GM12801 (cell line): Measurements from ENCODE around the gene INKA2.

Source experiments
- TF ChIP-seq, protein P1 (sequence below): IDR thresholded peaks from one replicate; pipeline ENCODE4 v1.5.1; 2011; ENCODE audit warnings: control low read depth; ENCODE audit not compliant: insufficient read length; ENCODE audit errors: extremely low read depth

Gene INKA2

DNA sequence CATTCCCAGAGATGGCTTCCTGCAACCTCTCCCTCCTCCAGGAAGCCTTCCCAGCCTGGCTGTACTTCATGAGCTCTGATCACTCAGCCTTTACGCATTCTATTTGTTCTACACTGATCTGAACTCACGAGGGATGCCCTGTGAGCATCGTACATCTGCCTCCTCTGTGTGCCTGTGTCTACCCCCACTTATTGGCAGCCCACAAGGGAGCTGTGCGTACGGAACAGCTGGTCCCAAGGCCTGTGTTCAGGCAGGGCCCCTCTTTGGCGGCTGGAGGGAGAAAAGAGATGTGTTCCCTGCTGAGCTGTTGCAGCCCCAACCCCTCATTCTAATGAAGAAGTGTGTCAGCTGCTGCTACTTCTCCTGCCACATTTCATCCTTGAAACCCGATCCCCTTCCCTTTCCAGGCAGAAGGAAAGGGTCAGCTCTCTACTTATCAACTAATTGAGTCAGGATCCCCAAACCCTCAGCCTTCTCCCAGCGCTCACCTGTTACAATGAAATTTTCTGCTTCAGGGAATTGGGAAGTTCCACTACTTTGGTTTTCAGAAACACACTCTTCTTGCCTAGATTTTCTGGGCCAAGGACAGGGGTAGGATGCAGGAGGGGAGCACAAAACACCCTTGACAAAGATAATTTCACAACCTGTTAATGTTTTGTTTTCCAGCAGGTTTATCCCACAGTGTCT is 3.2 kb downstream of the INKA2 start:
- TF ChIP-seq, protein P1, sequence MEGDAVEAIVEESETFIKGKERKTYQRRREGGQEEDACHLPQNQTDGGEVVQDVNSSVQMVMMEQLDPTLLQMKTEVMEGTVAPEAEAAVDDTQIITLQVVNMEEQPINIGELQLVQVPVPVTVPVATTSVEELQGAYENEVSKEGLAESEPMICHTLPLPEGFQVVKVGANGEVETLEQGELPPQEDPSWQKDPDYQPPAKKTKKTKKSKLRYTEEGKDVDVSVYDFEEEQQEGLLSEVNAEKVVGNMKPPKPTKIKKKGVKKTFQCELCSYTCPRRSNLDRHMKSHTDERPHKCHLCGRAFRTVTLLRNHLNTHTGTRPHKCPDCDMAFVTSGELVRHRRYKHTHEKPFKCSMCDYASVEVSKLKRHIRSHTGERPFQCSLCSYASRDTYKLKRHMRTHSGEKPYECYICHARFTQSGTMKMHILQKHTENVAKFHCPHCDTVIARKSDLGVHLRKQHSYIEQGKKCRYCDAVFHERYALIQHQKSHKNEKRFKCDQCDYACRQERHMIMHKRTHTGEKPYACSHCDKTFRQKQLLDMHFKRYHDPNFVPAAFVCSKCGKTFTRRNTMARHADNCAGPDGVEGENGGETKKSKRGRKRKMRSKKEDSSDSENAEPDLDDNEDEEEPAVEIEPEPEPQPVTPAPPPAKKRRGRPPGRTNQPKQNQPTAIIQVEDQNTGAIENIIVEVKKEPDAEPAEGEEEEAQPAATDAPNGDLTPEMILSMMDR: no peak

DNA sequence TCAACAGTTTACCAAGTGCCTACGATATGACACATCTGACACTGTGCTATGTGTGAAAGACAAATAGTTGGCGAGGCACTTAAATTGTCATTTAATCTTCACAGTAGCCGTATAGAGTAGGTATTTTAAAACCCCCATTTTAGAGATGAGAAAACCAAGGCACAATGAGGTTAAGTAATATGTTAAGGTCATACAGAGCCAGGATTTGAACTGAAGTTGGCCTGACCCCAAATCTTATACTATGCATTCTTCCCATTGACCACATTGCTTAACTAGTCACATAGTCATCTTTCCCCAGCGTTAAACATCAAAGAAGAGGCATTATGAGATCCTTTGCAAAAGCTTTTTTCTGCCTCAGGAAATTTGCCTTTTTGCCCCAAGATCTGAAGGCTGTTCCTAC is 3.9 kb downstream of the INKA2 start:
- TF ChIP-seq, protein P1: no peak

DNA sequence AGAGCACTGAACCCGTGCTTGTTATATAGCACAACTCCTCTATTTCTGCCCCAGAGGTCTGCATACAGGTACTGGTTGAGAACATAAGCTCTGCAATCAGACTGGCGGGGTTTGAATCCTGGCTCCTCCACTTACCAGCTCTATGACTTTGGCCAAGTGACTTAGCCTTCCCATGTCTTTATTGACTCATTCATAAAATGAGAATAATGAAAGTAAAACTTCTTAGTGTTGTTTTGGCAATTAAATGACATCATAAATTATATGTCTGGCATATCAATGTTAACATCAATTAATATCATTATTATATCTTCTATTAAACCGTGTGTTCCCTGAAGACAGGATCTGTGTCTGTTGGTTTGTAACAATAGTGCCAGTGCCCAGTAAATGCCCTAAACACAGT is 4.3 kb downstream of the INKA2 start:
- TF ChIP-seq, protein P1: no peak

DNA sequence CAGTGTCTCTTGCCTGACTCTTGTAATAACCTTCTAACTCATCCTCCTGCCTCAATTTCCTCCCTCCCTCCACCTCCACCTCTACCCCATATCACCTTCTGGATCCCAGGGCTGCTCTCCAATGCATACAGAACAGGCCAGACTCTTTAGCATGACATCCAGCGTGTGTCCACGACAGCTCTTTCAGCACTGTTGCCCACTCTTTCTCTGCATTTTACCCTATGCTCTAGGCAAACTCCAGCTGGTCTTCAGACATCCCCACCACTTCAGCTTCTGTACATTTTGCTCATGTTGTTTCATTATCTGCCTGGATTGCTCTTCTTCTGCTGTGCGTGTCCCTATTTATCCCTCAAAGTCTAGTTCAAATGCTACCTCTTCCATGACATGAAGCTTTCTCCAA is 4.8 kb downstream of the INKA2 start:
- TF ChIP-seq, protein P1: no peak

DNA sequence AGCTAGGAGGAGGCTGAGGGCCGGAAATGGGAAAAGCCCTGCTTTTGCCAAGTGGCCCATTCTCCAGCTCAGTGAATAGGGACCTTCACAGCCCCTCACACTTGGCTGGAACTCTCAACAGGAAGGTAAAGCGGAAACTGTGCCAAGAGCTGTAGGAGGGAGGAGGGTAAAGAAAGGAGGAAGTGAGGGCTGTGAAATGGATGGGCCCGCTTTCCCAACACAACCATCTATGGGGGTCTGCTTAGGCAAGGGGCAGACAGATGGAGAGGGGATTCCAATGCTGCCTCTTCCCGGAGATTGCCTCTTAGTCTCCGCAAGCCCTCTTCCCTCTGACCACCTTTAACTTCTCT is 5.2 kb downstream of the INKA2 start:
- TF ChIP-seq, protein P1: no peak

DNA sequence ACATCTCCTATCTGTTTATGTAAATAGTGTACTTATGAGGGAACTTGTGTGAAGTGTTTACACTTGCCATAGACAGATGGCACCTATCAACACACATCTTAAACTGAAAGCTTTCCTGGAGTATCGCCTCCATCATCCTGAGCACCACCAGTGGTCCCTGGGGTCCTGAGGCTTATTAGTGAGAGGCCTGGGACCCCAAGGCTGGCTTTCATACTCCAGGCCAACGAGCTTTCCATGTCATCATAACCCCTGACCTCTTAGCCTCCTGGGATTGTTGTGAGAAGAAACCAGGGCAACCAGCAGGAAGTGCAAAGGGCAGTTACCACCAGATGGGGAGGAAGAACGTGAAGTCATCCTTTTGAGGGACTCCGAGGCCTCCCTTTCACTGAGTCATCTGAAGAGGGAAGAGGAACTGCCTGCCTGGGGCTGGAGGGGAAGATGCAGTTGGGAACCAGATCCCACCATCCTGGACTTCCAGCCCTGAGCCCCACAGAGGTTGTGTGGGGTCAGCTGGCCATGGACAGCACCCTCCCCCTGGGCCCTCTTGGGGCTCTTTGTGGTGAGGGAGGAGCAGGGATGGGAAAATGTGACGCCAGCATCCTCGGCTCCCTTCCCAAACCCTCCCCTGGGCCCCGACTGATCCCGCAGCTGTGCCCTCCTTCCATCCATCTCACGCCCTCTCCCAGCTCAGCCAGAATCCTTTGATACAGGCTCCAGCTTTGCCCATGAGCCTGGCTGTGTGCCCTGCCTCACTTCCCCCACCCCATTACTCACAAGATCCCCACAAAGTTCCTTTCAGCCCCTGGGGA is 5.8 kb downstream of the INKA2 start:
- TF ChIP-seq, protein P1: no peak

DNA sequence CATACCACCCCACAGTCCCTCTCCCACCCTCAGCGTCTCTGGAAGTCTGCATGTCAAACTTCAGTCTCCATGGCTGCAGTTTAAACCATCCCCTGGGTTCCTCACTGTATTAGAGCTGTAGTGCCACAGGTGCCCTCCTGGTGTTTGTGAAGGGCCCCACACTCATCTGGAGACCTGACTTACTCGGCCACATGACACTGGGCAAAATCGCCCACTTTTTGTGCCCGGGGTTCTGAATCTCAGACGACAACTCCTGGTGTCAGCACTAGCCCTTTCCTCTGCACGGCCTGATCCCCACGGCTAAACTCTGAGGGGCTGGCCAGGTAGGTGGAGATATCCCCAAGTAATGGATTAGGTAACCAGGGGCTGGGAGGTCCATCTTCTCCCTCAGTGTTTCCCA is 6.5 kb downstream of the INKA2 start:
- TF ChIP-seq, protein P1: no peak
